ENCODE measurements around the gene FXR1. TPM values are rescaled to one million over a fixed set of nuclear protein-coding genes. Genes with fewer than 3 reads are reported as not detected.
A peak's percentile ranks its signal among the peaks of the same experiment; 100 is the strongest.

Gene FXR1
- total and polyA plus RNA-seq, 2 of the 13 experiments (the other 11 are each of a cell fraction or from before 2014, with no cell fraction given) = 104 to 132 TPM

DNA sequence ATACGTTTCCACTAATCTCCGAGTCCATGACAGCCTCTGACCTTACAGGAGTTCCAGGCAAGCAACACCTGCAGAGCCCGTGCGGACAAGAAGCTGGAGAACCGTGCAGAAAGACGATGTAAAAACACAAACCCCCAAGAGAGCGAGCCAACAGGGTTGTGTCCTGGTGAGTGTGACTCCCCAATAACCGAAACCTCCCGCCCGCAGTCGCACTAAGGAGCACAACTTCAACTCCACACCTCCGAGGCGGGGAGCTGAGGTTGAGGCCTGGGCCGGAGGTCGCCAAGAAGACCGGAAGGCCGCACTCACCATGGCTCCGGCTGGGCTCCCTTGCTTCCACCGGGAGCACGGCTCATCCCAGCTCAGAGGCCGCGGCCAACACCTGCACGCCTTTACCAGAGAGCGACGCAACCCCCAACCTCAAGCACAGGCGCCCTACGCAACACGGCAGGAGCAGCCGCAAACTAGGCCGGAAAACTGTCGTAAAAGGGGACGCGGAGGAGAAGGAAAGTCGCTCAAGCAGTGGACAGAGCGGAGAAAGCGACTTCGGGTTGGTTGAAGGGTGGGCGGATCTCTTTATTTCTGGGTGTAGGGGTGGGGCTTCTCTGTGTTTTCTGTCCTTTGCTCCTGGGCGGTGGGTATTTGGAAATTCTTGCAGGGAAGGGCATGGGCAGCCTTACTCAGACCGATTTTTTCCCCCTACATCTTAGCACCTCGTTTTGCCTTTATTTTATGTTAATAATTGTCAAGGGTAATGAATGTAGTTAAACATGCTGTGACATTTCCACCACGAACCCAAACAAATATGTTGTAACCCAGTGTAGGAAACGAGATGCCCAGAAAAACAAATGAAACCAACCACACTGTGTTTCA lies 77.1 kb downstream of the FXR1 start, which contains the start of gene DNAJC19 (continued):
- TF ChIP-seq ARID3A (IDR thresholded peaks at IDR 0.05; ENCODE audit: low read depth, low read length) (no peak), ZSCAN9 (CRISPR knock-in tag; IDR thresholded peaks at IDR 0.05; ENCODE audit: borderline replicate concordance) (0 out of 2 replicates have a peak, but pooled peaks have one; percentile 52), MAZ (IDR thresholded peaks at IDR 0.05; ENCODE audit: borderline replicate concordance, low read depth, low read length) (0 out of 2 replicates have a peak, but pooled peaks have one; percentile 68), MAZ (CRISPR knock-in tag; IDR thresholded peaks at IDR 0.05; ENCODE audit: low read depth) (peak; percentile 84), ZNF136 (CRISPR knock-in tag; IDR thresholded peaks at IDR 0.05; ENCODE audit: low read depth) (no peak), NFE2L2 (IDR thresholded peaks at IDR 0.05; ENCODE audit: low read length) (no peak), PBX2 (CRISPR knock-in tag; IDR thresholded peaks at IDR 0.05) (no peak), ZFP90 (CRISPR knock-in tag; IDR thresholded peaks at IDR 0.05; ENCODE audit: borderline replicate concordance) (0 out of 2 replicates have a peak, but pooled peaks have one; percentile 57), YY1 (IDR thresholded peaks at IDR 0.05; ENCODE audit: insufficient read depth, insufficient replicate concordance, low read depth, low read length) (no peak), SOX6 (IDR thresholded peaks at IDR 0.05) (no peak), SOX6 (CRISPR knock-in tag; IDR thresholded peaks at IDR 0.05) (peak; percentile 81), ATM (IDR thresholded peaks at IDR 0.05; ENCODE audit: borderline replicate concordance) (no peak), ZIK1 (CRISPR knock-in tag; IDR thresholded peaks at IDR 0.05; ENCODE audit: borderline replicate concordance, low read depth) (peak; percentile 43; the same call in 1 of the 2 replicates), PCBP1 (IDR thresholded peaks at IDR 0.05; ENCODE audit: borderline replicate concordance, low read depth, low read length) (0 out of 2 replicates have a peak, but pooled peaks have one; percentile 48), NFKB2 (CRISPR knock-in tag; IDR thresholded peaks at IDR 0.05; ENCODE audit: borderline replicate concordance) (peak; percentile 92; the same call in 1 of the 2 replicates)
- TF ChIP-seq, protein P1, sequence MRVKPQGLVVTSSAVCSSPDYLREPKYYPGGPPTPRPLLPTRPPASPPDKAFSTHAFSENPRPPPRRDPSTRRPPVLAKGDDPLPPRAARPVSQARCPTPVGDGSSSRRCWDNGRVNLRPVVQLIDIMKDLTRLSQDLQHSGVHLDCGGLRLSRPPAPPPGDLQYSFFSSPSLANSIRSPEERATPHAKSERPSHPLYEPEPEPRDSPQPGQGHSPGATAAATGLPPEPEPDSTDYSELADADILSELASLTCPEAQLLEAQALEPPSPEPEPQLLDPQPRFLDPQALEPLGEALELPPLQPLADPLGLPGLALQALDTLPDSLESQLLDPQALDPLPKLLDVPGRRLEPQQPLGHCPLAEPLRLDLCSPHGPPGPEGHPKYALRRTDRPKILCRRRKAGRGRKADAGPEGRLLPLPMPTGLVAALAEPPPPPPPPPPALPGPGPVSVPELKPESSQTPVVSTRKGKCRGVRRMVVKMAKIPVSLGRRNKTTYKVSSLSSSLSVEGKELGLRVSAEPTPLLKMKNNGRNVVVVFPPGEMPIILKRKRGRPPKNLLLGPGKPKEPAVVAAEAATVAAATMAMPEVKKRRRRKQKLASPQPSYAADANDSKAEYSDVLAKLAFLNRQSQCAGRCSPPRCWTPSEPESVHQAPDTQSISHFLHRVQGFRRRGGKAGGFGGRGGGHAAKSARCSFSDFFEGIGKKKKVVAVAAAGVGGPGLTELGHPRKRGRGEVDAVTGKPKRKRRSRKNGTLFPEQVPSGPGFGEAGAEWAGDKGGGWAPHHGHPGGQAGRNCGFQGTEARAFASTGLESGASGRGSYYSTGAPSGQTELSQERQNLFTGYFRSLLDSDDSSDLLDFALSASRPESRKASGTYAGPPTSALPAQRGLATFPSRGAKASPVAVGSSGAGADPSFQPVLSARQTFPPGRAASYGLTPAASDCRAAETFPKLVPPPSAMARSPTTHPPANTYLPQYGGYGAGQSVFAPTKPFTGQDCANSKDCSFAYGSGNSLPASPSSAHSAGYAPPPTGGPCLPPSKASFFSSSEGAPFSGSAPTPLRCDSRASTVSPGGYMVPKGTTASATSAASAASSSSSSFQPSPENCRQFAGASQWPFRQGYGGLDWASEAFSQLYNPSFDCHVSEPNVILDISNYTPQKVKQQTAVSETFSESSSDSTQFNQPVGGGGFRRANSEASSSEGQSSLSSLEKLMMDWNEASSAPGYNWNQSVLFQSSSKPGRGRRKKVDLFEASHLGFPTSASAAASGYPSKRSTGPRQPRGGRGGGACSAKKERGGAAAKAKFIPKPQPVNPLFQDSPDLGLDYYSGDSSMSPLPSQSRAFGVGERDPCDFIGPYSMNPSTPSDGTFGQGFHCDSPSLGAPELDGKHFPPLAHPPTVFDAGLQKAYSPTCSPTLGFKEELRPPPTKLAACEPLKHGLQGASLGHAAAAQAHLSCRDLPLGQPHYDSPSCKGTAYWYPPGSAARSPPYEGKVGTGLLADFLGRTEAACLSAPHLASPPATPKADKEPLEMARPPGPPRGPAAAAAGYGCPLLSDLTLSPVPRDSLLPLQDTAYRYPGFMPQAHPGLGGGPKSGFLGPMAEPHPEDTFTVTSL (CRISPR knock-in tag; IDR thresholded peaks at IDR 0.05; ENCODE audit: borderline replicate concordance) = no peak; the same call in 1 of the 2 replicates
- TF ChIP-seq, protein P2, sequence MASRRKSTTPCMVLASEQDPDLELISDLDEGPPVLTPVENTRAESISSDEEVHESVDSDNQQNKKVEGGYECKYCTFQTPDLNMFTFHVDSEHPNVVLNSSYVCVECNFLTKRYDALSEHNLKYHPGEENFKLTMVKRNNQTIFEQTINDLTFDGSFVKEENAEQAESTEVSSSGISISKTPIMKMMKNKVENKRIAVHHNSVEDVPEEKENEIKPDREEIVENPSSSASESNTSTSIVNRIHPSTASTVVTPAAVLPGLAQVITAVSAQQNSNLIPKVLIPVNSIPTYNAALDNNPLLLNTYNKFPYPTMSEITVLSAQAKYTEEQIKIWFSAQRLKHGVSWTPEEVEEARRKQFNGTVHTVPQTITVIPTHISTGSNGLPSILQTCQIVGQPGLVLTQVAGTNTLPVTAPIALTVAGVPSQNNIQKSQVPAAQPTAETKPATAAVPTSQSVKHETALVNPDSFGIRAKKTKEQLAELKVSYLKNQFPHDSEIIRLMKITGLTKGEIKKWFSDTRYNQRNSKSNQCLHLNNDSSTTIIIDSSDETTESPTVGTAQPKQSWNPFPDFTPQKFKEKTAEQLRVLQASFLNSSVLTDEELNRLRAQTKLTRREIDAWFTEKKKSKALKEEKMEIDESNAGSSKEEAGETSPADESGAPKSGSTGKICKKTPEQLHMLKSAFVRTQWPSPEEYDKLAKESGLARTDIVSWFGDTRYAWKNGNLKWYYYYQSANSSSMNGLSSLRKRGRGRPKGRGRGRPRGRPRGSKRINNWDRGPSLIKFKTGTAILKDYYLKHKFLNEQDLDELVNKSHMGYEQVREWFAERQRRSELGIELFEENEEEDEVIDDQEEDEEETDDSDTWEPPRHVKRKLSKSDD (CRISPR knock-in tag; IDR thresholded peaks at IDR 0.05; ENCODE audit: low read depth) = no peak
